ENCODE data around the gene ZRANB3. TPM values are rescaled to one million over a fixed set of nuclear protein-coding genes. Genes with fewer than 3 reads are reported as not detected.

Gene ZRANB3
- total and polyA plus RNA-seq, 2 of the 13 experiments (the other 11 are each of a cell fraction or from before 2014, with no cell fraction given) = 5.8 to 25.2 TPM

- CTCF ChIA-PET (ENCODE audit: low intra/inter-chr PET ratio, low total read pairs) = no interaction called here
- Histone ChIP-seq H3K27ac (ENCODE audit: extremely low read length, insufficient read depth, low read length) (no peak overlapping the region), H3K4me3 (replicated peaks in 1 of 3; ENCODE audit: insufficient read depth in 1 of 3, low read depth in 2 of 3, low read length in 3 of 3) (no peak overlapping the region), H3K36me3 (replicated peaks in 1 of 2; ENCODE audit: control insufficient read depth in 1 of 2, insufficient read depth in 2 of 2, low read length in 2 of 2) (no peaks in the 10 kb centered on the region), H3K79me2 (ENCODE audit: insufficient read depth, low read length) (no peaks in the 10 kb centered on the region), H4K20me1 (ENCODE audit: insufficient read depth, low read length) (no peaks in the 10 kb centered on the region), H3K9ac (ENCODE audit: insufficient read depth, low read depth, low read length) (no peak overlapping the region), H3K27me3 (ENCODE audit: control insufficient read depth in 1 of 2, insufficient read depth in 2 of 2, low read length in 2 of 2) (no peaks in the 10 kb centered on the region), H2AFZ (ENCODE audit: low read length) (no peak overlapping the region), H3K4me1 (ENCODE audit: insufficient read depth, low read length) (peaks cover 9% of the 10 kb centered on the region), H3K4me2 (ENCODE audit: low read depth, low read length) (no peak overlapping the region), H3K9me3 (ENCODE audit: low read length) (no peaks in the 10 kb centered on the region)
- POLR2A ChIA-PET = no interaction called here
- no peak for TF ChIP-seq TBX3 (IDR thresholded peaks at IDR 0.05; ENCODE audit: borderline replicate concordance)
- TF ChIP-seq MAX (IDR thresholded peaks at IDR 0.05) = no peak
- TF ChIP-seq ZFP36L1 (CRISPR knock-in tag; IDR thresholded peaks at IDR 0.05) = no peak
- TF ChIP-seq PHB2 (IDR thresholded peaks at IDR 0.05; ENCODE audit: partially characterized antibody) = no peak
- TF ChIP-seq STAT6 (CRISPR knock-in tag; IDR thresholded peaks at IDR 0.05; ENCODE audit: borderline replicate concordance) = no peak
- TF ChIP-seq ZSCAN20 (CRISPR knock-in tag; IDR thresholded peaks at IDR 0.05; ENCODE audit: borderline replicate concordance) = no peak
- no peak for TF ChIP-seq RFX1 (IDR thresholded peaks at IDR 0.05)
- TF ChIP-seq POLR2A (IDR thresholded peaks at IDR 0.05; ENCODE audit: insufficient read depth in 1 of 2, low read depth in 2 of 2, low read length in 2 of 2) = no peak
- no peak for TF ChIP-seq HDAC2 (CRISPR knock-in tag; IDR thresholded peaks at IDR 0.05)
- no peak for TF ChIP-seq IKZF1 (IDR thresholded peaks at IDR 0.05)
- TF ChIP-seq PLRG1 (conservative IDR thresholded peaks at IDR 0.05) = no peak
- TF ChIP-seq SP140L (CRISPR knock-in tag; IDR thresholded peaks at IDR 0.05; ENCODE audit: borderline replicate concordance) = no peak
- TF ChIP-seq BORCS8-MEF2B (CRISPR knock-in tag; IDR thresholded peaks at IDR 0.05) = no peak
- no peak for TF ChIP-seq THAP7 (CRISPR knock-in tag; IDR thresholded peaks at IDR 0.05)
- no peak for TF ChIP-seq CC2D1A (CRISPR knock-in tag; IDR thresholded peaks at IDR 0.05)
- no peak for TF ChIP-seq ZSCAN30 (CRISPR knock-in tag; IDR thresholded peaks at IDR 0.05)
- intact Hi-C loops (cut with micrococcal nuclease; ENCODE audit: unreplicated experiment) = no loop called here
- 96% methylated on average over 1 of the region's 1 CpG for WGBS (ENCODE audit: low lambda C conversion rate)
- ATAC-seq (no peak), FAIRE-seq (no peak), DNase-seq (ENCODE audit: low spot score) (no peak)
- BruUV-seq (replicated peaks) = no TSS peak
- in situ Hi-C loops (cut with HindIII; ENCODE audit: extremely low pct_ligation_motif_present, low pct_unique_long_range_greater_than_20kb) = no loop called here
Observed at GRCh38 chr2:135281379-135281778, 249.6 kb downstream of the ZRANB3 start.

All from HepG2 (cell line).